Endometrial microvascular endothelial cells (primary cell): ENCODE data around the gene MFN2. TPM values are rescaled to one million over a fixed set of nuclear protein-coding genes. Genes with fewer than 3 reads are reported as not detected.

Experiments used
- in situ Hi-C: cut with HindIII; loops from 2 replicates; pipeline ENCODE4 v1.10.0; 2017; ENCODE audit warnings: low sequenced_read_pairs, low pct_unique_long_range_greater_than_20kb; ENCODE audit errors: inconsistent ontology term
- total RNA-seq: library from RNA; depleted of rRNA; stranded (reverse); fragments of >200 nt; gene quantifications from one replicate; pipeline ENCODE4 v1.2.3, GENCODE V29; 2015; ENCODE audit errors: inconsistent ontology term

The MFN2 gene
- total RNA-seq, 1 donor from 2014 or later, result 142 TPM

- in situ Hi-C loops, result no loop called here
These were observed 77.9 kb downstream of the MFN2 start for GRCh38 chr1:12057940-12058687.

- in situ Hi-C loops, result no loop called here
These were observed 79.0 kb downstream of the MFN2 start for GRCh38 chr1:12059226-12059625.

GRCh38 chr1:12059722-12060464 is 79.6 kb downstream of the MFN2 start:
- in situ Hi-C loops, result no loop called here

- in situ Hi-C loops, result no loop called here
These were observed 80.3 kb downstream of the MFN2 start for GRCh38 chr1:12060500-12060899.

Other genes with a start within 250 kb of the MFN2 start
- 79.3 TPM for gene AGTRAP, start 244.3 kb upstream of the MFN2 start, total RNA-seq
- gene C1orf167, start 218.3 kb upstream of the MFN2 start, total RNA-seq, result not detected
- 19.0 TPM for gene MTHFR, start 174.5 kb upstream of the MFN2 start, total RNA-seq
- 4.5 TPM for gene CLCN6, start 174.3 kb upstream of the MFN2 start, total RNA-seq
- gene NPPA, start 132.7 kb upstream of the MFN2 start, total RNA-seq, result not detected
- gene NPPB, start 121.5 kb upstream of the MFN2 start, total RNA-seq, result not detected
- gene KIAA2013, start 54.0 kb upstream of the MFN2 start, total RNA-seq, result 113 TPM
- 394 TPM for gene PLOD1, start 45.7 kb upstream of the MFN2 start, total RNA-seq
- gene MIIP, start 39.1 kb downstream of the MFN2 start, total RNA-seq, result 50.9 TPM
- not detected for gene TNFRSF8, start 82.9 kb downstream of the MFN2 start, total RNA-seq
- 11.5 TPM for gene TNFRSF1B, start 186.5 kb downstream of the MFN2 start, total RNA-seq
- 19.3 TPM for gene VPS13D, start 249.6 kb downstream of the MFN2 start, total RNA-seq